HEK293 (cell line): ENCODE data around the gene PTS.

Source experiments
- CTCF ChIA-PET: fragments of 350-600 bp; formaldehyde crosslinking; extraction: SDS; loops from one replicate; lab custom pipeline; 2021; ENCODE audit warnings: antibody characterized with exemption; lab: Yijun Ruan, JAX
- POLR2A ChIA-PET: fragments of 300-600 bp; formaldehyde crosslinking; extraction: SDS; loops from one replicate; lab custom pipeline; 2020; ENCODE audit warnings: antibody characterized with exemption, inconsistent platforms; lab: Yijun Ruan, JAX
- H3K27ac ChIP-seq: fragments of 200-500 bp; sonication (Bioruptor generic); 2 replicates; pipeline ENCODE4 v1.5.1; 2014; ENCODE audit warnings: low read depth, low read length, control low read depth, inconsistent platforms; ENCODE audit errors: extremely low read depth
- H3K36me3 ChIP-seq, 2 experiments: fragments of 200-500 bp in 1 of 2; sonication (Bioruptor generic) in 1 of 2; 1 replicate in 1 of 2; 2 replicates in 1 of 2; pipeline ENCODE4 v1.5.1; 2014 to 2017; ENCODE audit warnings: inconsistent platforms in 2 of 2, low read length in 2 of 2; ENCODE audit not compliant: control insufficient read depth in 2 of 2, insufficient read depth in 1 of 2
- H3K4me1 ChIP-seq: fragments of 200-500 bp; sonication (Bioruptor generic); 2 replicates; pipeline ENCODE4 v1.5.1; 2014; ENCODE audit warnings: mild to moderate bottlenecking, low read length, inconsistent platforms; ENCODE audit not compliant: control insufficient read depth, insufficient read depth
- H3K4me3 ChIP-seq: 2 replicates; pipeline ENCODE4 v1.5.1; 2011; ENCODE audit warnings: low read depth, mild to moderate bottlenecking, control low read depth, low read length, moderate library complexity
- H3K9me3 ChIP-seq: fragments of 200-500 bp; sonication (Bioruptor generic); 2 replicates; pipeline ENCODE4 v1.5.1; 2014; ENCODE audit warnings: low read depth, low read length, inconsistent platforms; ENCODE audit not compliant: control insufficient read depth, insufficient read depth
- OSR2 ChIP-seq: fragments of 450-650 bp; formaldehyde crosslinking; IDR thresholded peaks from 2 replicates; pipeline ENCODE4 v1.5.1; 2016; ENCODE audit warnings: missing biosample characterization, missing genetic modification characterization
- ZBTB1 ChIP-seq: fragments of 450-650 bp; formaldehyde crosslinking; IDR thresholded peaks from 2 replicates; pipeline ENCODE4 v1.5.1; 2016; ENCODE audit warnings: missing biosample characterization, missing genetic modification characterization
- ZFHX2 ChIP-seq: fragments of 450-650 bp; formaldehyde crosslinking; conservative IDR thresholded peaks from 2 replicates; pipeline ENCODE4 v1.5.1; 2016; ENCODE audit warnings: missing biosample characterization, missing genetic modification characterization
- ZNF10 ChIP-seq: fragments of 450-650 bp; formaldehyde crosslinking; IDR thresholded peaks from 2 replicates; pipeline ENCODE4 v1.5.1; 2017; ENCODE audit warnings: missing biosample characterization, missing genetic modification characterization
- ZNF121 ChIP-seq: fragments of 450-650 bp; formaldehyde crosslinking; IDR thresholded peaks from 2 replicates; pipeline ENCODE4 v1.5.1; 2016; ENCODE audit warnings: missing biosample characterization, missing genetic modification characterization
- ZNF133 ChIP-seq: fragments of 450-650 bp; formaldehyde crosslinking; IDR thresholded peaks from 2 replicates; pipeline ENCODE4 v1.5.1; 2016; ENCODE audit warnings: missing biosample characterization, missing genetic modification characterization
- ZNF157 ChIP-seq: fragments of 450-650 bp; formaldehyde crosslinking; IDR thresholded peaks from 2 replicates; pipeline ENCODE4 v1.5.1; 2016; ENCODE audit warnings: missing biosample characterization, missing genetic modification characterization
- ZNF202 ChIP-seq: fragments of 450-650 bp; formaldehyde crosslinking; IDR thresholded peaks from 2 replicates; pipeline ENCODE4 v1.5.1; 2016; ENCODE audit warnings: missing biosample characterization, missing genetic modification characterization, borderline replicate concordance
- ZNF514 ChIP-seq: fragments of 450-650 bp; formaldehyde crosslinking; IDR thresholded peaks from 2 replicates; pipeline ENCODE4 v1.5.1; 2016; ENCODE audit warnings: missing biosample characterization, missing genetic modification characterization
- ZNF544 ChIP-seq: fragments of 450-650 bp; formaldehyde crosslinking; IDR thresholded peaks from 2 replicates; pipeline ENCODE4 v1.5.0; 2017; ENCODE audit warnings: missing biosample characterization, missing genetic modification characterization
- ZNF560 ChIP-seq: fragments of 450-650 bp; formaldehyde crosslinking; IDR thresholded peaks from 2 replicates; pipeline ENCODE4 v1.5.1; 2017; ENCODE audit warnings: missing biosample characterization, missing genetic modification characterization, borderline replicate concordance
- ZNF571 ChIP-seq: fragments of 450-650 bp; formaldehyde crosslinking; IDR thresholded peaks from 2 replicates; pipeline ENCODE4 v1.5.0; 2017; ENCODE audit warnings: missing biosample characterization, missing genetic modification characterization
- ZNF626 ChIP-seq: fragments of 450-650 bp; sonication (Bioruptor Pico); formaldehyde crosslinking; IDR thresholded peaks from 2 replicates; pipeline ENCODE4 v1.5.1; 2018; ENCODE audit warnings: missing biosample characterization, missing genetic modification characterization, inconsistent platforms
- ZNF660 ChIP-seq: fragments of 450-650 bp; IDR thresholded peaks from 2 replicates; pipeline ENCODE4 v1.5.1; 2018; ENCODE audit warnings: missing biosample characterization, mild to moderate bottlenecking, missing genetic modification characterization
- ZNF664 ChIP-seq: fragments of 450-650 bp; formaldehyde crosslinking; IDR thresholded peaks from 2 replicates; pipeline ENCODE4 v1.5.1; 2016; ENCODE audit warnings: missing biosample characterization, missing genetic modification characterization
- TF ChIP-seq, protein P1 (sequence below): fragments of 450-650 bp; formaldehyde crosslinking; IDR thresholded peaks from 2 replicates; pipeline ENCODE4 v1.5.1; 2016; ENCODE audit warnings: missing biosample characterization, missing genetic modification characterization, borderline replicate concordance
- TF ChIP-seq, protein P2 (sequence below): fragments of 450-650 bp; formaldehyde crosslinking; IDR thresholded peaks from 2 replicates; pipeline ENCODE4 v1.5.1; 2016; ENCODE audit warnings: missing biosample characterization, missing genetic modification characterization, low read depth
- TF ChIP-seq, protein P3 (sequence below): fragments of 450-650 bp; formaldehyde crosslinking; IDR thresholded peaks from 2 replicates; pipeline ENCODE4 v1.5.1; 2016; ENCODE audit warnings: missing biosample characterization, missing genetic modification characterization
- TF ChIP-seq, protein P4 (sequence below): fragments of 450-650 bp; formaldehyde crosslinking; IDR thresholded peaks from 2 replicates; pipeline ENCODE4 v1.5.1; 2016; ENCODE audit warnings: missing biosample characterization, missing genetic modification characterization, borderline replicate concordance

Gene PTS

DNA sequence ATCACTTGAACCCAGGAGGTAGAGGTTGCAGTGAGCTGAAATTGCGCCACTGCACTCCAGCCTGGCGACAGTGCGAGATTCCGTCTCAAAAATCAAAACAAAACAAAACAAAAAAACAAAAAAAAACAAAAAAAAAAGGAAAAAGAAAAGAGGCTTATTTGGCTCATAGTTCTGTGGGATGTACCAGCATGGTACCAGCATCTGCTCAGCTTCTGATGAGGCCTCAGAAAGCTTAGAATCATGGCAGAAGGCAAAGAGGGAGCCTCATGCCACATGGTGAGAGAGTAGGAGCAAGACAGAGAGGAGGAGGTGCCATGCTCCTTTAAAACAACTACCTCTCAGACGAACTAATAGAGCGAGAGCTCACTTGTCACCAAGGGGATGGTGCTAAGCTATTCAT, 10.6 kb upstream of the PTS start (continued):
- TF ChIP-seq, protein P1, sequence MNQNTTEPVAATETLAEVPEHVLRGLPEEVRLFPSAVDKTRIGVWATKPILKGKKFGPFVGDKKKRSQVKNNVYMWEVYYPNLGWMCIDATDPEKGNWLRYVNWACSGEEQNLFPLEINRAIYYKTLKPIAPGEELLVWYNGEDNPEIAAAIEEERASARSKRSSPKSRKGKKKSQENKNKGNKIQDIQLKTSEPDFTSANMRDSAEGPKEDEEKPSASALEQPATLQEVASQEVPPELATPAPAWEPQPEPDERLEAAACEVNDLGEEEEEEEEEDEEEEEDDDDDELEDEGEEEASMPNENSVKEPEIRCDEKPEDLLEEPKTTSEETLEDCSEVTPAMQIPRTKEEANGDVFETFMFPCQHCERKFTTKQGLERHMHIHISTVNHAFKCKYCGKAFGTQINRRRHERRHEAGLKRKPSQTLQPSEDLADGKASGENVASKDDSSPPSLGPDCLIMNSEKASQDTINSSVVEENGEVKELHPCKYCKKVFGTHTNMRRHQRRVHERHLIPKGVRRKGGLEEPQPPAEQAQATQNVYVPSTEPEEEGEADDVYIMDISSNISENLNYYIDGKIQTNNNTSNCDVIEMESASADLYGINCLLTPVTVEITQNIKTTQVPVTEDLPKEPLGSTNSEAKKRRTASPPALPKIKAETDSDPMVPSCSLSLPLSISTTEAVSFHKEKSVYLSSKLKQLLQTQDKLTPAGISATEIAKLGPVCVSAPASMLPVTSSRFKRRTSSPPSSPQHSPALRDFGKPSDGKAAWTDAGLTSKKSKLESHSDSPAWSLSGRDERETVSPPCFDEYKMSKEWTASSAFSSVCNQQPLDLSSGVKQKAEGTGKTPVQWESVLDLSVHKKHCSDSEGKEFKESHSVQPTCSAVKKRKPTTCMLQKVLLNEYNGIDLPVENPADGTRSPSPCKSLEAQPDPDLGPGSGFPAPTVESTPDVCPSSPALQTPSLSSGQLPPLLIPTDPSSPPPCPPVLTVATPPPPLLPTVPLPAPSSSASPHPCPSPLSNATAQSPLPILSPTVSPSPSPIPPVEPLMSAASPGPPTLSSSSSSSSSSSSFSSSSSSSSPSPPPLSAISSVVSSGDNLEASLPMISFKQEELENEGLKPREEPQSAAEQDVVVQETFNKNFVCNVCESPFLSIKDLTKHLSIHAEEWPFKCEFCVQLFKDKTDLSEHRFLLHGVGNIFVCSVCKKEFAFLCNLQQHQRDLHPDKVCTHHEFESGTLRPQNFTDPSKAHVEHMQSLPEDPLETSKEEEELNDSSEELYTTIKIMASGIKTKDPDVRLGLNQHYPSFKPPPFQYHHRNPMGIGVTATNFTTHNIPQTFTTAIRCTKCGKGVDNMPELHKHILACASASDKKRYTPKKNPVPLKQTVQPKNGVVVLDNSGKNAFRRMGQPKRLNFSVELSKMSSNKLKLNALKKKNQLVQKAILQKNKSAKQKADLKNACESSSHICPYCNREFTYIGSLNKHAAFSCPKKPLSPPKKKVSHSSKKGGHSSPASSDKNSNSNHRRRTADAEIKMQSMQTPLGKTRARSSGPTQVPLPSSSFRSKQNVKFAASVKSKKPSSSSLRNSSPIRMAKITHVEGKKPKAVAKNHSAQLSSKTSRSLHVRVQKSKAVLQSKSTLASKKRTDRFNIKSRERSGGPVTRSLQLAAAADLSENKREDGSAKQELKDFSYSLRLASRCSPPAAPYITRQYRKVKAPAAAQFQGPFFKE = no peak
- TF ChIP-seq ZNF664 (tag by site-specific recombination) (no peak), ZNF560 (tag by site-specific recombination) (no peak), ZBTB1 (tag by site-specific recombination) (no peak), ZFHX2 (tag by site-specific recombination) (no peak), OSR2 (tag by site-specific recombination) (no peak)
- TF ChIP-seq, protein P2, sequence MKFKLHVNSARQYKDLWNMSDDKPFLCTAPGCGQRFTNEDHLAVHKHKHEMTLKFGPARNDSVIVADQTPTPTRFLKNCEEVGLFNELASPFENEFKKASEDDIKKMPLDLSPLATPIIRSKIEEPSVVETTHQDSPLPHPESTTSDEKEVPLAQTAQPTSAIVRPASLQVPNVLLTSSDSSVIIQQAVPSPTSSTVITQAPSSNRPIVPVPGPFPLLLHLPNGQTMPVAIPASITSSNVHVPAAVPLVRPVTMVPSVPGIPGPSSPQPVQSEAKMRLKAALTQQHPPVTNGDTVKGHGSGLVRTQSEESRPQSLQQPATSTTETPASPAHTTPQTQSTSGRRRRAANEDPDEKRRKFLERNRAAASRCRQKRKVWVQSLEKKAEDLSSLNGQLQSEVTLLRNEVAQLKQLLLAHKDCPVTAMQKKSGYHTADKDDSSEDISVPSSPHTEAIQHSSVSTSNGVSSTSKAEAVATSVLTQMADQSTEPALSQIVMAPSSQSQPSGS = no peak

DNA sequence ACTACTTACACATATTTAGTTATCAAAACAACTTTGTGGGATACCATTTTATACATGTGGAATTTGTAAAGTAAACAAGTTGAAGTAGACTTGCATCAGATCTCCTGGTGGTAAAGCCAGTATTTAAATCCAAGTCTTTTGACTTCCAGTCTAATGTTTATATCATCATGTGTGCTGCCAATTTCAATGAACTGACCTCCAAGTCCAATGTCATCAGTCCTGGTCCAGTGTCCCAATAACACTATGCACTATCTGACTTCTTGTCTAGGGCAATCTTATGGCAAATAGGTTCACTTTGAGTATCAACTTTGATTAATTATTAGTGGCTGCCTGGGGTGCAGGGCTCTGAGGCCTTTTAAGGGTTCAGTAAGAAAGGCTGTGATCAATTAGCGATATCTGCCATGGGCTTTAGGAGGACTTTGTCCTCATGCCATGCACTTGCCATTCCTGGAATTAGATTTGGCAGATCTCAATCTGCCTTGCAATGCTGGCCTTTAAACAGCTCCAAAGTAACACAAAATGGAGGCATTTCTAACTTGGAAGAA, 9.6 kb upstream of the PTS start:
- ChIA-PET POLR2A (no interaction called here), CTCF (interaction anchor here (1.1 to 19.0 kb wide), 2 partner anchors 10 to 67 kb away, joined by 4 to 308 read pairs; partner anchors contain the start of gene PTS)
- Histone ChIP-seq H3K36me3 (no peaks in the 10 kb centered on the region), H3K4me3 (no peak overlapping the region), H3K9me3 (no peaks in the 10 kb centered on the region), H3K4me1 (no peaks in the 10 kb centered on the region), H3K27ac (no peak overlapping the region)
- TF ChIP-seq ZNF202 (tag by site-specific recombination) (no peak), ZNF626 (no peak), ZNF10 (tag by site-specific recombination) (no peak), ZNF571 (tag by site-specific recombination) (no peak), ZNF157 (no peak), ZNF544 (tag by site-specific recombination) (no peak), ZNF514 (tag by site-specific recombination) (no peak), ZNF660 (no peak), ZNF121 (tag by site-specific recombination) (no peak), ZNF133 (tag by site-specific recombination) (no peak)
- TF ChIP-seq, protein P3, sequence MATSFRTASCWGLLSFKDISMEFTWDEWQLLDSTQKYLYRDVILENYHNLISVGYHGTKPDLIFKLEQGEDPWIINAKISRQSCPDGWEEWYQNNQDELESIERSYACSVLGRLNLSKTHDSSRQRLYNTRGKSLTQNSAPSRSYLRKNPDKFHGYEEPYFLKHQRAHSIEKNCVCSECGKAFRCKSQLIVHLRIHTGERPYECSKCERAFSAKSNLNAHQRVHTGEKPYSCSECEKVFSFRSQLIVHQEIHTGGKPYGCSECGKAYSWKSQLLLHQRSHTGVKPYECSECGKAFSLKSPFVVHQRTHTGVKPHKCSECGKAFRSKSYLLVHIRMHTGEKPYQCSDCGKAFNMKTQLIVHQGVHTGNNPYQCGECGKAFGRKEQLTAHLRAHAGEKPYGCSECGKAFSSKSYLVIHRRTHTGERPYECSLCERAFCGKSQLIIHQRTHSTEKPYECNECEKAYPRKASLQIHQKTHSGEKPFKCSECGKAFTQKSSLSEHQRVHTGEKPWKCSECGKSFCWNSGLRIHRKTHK (tag by site-specific recombination) = no peak
- TF ChIP-seq, protein P4, sequence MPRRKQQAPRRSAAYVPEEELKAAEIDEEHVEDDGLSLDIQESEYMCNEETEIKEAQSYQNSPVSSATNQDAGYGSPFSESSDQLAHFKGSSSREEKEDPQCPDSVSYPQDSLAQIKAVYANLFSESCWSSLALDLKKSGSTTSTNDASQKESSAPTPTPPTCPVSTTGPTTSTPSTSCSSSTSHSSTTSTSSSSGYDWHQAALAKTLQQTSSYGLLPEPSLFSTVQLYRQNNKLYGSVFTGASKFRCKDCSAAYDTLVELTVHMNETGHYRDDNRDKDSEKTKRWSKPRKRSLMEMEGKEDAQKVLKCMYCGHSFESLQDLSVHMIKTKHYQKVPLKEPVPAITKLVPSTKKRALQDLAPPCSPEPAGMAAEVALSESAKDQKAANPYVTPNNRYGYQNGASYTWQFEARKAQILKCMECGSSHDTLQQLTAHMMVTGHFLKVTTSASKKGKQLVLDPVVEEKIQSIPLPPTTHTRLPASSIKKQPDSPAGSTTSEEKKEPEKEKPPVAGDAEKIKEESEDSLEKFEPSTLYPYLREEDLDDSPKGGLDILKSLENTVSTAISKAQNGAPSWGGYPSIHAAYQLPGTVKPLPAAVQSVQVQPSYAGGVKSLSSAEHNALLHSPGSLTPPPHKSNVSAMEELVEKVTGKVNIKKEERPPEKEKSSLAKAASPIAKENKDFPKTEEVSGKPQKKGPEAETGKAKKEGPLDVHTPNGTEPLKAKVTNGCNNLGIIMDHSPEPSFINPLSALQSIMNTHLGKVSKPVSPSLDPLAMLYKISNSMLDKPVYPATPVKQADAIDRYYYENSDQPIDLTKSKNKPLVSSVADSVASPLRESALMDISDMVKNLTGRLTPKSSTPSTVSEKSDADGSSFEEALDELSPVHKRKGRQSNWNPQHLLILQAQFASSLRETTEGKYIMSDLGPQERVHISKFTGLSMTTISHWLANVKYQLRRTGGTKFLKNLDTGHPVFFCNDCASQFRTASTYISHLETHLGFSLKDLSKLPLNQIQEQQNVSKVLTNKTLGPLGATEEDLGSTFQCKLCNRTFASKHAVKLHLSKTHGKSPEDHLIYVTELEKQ (tag by site-specific recombination) = no peak
